Stimulated activated CD8-positive, alpha-beta memory T cell treated with anti-CD3 and anti-CD28 coated beads, Interleukin-12 subunit alpha, Interleukin-12 subunit beta, amount 100 ng/mL, for 24 hours (primary cell): ENCODE measurements around the gene HOXA11.

ENCODE experiments used
- DNase-seq: peaks from one replicate; pipeline ENCODE4 v3.0.0-alpha.2; 2020; ENCODE audit errors: extremely low read depth

HOXA11 gene

DNA sequence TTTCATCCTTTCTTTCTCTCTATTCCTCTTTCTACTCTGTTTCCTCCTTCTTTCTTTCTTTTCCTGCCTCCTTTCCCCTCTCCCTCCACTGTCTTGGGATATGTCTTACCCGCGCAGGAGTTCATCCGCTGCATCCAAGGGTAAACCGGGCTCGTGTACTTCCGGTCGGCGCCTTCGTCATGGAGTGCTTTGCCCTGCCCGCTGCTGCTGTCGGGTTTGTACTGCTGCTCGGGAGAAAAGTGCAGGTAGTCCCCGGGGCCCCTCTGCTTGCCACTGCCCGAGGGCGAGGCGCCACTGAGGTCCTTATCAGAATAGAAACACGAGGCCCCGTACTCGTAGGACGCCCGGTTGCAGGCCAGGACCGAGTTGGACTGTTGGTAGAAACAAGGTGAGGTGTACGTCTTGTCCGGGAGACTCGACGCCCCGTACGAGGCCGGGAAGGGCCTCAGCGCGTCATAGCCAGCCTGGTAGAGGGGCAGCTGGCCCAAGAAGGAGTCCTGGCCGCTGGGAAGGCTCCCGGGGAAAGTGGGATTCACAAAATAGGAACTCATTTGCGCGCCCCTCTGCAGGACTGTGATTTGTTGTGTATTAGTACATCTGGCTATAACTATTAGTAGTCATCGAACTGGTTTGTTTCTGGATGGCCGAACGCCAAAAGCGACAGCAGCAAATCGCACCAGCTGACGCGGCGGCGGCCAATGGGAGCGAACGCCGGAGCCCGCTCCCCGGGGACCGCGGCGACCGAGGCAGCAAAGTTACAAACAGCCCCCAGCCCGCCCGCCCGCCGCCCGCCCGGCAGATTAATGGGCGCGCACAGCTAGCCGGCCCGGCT, 37.6 kb downstream of the HOXA11 start, which contains the start of gene HOXA6:
TSS of gene HOXA6 (minus strand) at position 576 of the 832 bp plus-strand sequence. CDS start at position 551, 25 bp downstream.
- no peak for DNase-seq

DNA sequence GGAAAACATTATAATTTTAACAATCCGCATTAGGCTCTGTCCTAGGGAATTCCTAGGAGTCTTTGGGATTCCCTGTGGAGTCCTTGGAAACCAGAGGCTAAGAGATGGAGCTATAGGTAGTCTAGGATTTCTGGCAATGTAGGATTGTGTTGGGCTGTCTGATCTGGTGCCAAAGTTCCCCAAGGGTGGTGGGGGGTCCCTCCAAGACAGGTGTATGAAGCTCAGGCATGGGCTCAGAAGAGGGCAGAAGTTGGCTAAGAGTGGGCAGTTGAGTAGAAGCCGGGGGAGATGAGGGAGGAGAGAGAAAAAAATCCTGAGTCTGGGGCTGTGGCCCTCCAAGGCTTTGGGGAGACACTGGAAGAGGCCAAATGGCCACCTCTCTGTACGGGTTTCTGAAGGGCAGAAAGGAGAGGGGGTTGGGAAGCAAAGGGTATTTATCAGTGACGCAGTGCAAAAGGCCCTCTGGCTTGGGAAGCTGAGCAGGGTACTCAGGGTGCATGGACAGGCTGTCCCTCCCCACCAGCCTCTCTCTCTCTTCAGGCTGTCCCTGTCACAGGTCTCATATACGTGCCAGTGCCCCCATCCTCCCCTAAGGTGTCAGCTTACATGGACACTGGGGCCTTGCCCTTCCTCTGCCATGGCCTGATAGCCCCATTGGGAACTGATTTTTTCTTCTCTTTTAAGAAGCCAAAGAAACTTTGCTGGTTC, 38.4 kb downstream of the HOXA11 start:
- DNase-seq = no peak

DNA sequence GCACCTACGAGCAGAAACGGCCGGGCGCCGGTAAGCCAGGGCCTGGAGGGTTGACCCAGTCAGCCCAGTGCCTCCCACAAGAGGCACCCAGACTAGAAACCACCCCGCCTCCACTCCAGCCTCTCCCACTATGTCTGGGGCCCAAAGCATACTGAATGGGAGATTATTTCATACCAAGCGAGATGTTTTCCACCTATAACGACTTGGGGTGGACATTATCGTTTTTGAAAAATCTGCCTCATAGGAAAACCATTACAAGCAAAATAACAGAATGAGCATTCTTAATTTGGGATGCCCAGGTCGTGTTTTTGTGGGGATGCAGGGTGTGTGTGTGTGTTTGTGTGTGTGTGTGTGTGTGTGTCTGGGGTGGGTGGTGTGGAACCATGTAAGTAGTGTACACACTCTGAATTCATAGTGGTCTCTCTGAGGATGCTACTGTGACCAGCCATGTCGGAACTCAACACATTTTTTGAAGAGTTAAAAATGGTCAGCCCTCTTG, 39.1 kb downstream of the HOXA11 start:
- DNase-seq = no peak

DNA sequence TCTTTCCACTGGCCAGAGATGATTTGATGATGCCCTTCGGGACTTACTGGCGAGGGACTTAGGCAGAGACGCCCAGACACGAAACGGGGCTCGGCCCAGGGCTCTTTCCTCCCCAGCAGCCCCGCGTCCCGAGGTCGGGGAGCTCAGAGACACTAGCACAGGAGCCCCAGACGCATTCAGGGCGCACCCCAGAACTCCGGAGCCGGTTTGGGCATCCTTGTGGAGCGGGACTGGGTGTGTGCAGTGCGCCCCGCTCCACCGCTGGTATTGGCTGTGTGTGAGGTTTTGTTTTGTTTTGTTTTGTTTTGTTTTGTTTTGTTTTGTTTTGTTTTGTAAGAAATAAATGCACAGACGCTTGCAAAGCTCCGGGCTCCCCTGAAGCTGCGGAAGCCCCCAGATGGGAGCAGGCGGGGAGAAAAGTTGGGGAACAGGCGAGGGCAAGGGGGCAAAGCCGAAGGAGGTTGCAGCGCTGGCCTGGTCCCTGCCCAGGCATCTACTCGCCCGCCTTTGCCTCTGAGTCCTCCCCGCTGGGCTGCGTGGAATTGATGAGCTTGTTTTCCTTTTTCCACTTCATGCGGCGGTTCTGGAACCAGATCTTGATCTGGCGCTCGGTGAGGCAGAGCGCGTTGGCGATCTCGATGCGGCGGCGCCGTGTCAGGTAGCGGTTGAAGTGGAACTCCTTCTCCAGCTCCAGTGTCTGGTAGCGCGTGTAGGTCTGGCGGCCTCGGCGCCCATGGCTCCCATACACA, 39.7 kb downstream of the HOXA11 start:
- no peak for DNase-seq

DNA sequence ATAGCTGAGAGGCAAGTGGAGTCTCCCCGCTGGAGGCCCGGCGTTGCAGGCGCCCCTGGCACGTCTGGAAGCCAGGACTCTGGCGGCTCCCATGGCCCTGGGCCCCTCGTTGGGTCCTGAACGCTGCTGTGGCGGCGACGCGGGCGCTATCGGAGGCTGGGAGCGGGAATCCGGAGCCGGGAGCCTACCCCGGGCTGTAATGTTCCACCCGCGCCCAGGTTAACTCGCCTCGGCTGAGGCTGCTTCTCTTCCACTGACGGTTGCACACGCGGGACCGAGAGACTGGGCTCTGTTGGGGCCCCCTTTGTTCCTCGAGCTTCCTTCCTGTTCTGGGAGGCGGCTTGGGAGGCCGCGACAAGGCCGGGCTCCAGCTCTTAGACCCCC, 40.3 kb downstream of the HOXA11 start:
- no peak for DNase-seq

DNA sequence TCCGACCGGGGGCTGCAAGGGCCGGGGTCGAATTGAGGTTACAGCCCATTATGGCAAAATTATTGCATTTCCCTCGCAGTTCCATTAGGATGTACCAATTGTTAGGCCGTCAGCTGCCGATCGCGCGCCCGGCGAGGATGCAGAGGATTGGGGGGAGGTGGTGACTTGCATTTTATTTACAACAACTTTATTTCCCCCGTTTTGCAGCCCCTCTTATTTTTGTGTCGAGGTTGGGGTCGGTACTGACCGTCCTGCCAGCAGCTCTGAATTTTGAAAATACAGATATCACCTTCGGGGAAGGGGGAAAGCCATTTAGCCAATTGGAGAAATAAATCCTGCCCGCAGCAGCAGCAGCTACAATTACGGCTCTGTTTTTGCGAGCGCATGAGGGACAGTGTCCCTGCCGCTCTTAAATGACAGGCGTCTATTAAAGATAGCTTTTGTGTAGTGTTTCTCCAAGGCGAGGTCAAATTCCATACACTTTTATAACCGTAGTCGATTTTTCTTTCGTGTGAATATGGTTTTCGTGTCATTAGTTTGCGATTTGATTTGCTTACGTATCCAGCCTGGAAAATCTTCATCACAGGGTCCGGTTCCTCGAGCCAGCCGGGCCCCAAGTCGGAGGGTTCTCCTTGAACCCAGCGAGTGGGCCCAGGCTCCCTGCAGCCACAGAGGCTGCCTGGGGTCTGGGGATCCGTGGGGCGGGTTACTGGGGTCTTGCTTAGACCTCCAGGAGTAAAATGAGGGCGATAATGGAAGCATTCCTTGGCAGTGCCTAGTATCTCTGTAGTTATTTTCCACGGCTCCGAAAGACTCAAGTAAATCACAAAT, 40.9 kb downstream of the HOXA11 start:
- no peak for DNase-seq

DNA sequence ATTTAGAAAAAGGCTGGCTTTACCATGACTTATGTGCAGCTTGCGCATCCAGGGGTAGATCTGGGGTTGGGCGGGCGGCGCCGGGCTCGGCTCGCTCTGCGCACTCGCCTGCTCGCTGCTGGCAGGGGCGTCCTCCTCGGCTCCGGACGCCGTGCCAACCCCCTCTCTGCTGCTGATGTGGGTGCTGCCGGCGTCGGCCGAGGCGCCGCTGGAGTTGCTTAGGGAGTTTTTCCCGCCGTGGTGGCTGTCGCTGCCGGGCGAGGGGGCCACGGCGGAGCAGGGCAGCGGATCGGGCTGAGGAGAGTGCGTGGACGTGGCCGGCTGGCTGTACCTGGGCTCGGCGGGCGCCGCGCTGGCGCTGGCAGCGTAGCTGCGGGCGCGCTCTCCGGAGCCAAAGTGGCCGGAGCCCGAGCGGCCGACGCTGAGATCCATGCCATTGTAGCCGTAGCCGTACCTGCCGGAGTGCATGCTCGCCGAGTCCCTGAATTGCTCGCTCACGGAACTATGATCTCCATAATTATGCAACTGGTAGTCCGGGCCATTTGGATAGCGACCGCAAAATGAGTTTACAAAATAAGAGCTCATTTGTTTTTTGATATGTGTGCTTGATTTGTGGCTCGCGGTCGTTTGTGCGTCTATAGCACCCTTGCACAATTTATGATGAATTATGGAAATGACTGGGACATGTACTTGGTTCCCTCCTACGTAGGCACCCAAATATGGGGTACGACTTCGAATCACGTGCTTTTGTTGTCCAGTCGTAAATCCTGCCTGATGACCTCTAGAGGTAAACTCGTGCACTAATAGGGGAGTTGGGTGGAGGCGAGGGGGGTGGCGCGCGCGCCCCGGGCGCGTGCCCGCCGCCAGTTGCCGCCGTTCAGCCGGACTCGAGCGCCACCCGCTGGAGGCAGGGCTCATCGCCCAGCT, 41.7 kb downstream of the HOXA11 start, which contains the start of gene HOXA5:
TSS of gene HOXA5 (minus strand) at position 659 of the 927 bp plus-strand sequence. CDS start at position 585, 74 bp downstream.
- DNase-seq = no peak

DNA sequence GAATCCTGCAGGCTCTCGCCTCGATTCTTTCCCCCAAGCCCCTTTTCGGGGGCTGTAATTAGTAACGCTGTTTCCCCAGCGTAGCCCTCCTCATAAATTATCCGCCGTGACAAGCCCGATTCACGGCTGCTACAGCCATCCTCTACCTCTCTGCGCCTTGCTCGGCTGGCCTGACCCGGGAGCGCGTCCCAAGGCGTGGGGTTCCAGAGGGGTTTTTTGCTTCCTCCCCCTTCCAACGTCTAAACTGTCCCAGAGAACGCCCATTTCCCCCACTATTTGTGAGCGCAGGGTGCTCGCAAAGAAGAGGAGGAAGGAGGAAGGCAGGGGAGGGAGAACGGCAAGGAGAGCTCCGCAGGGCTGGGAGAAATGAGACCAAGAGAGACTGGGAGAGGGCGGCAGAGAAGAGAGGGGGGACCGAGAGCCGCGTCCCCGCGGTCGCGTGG, 42.4 kb downstream of the HOXA11 start:
- DNase-seq = no peak

DNA sequence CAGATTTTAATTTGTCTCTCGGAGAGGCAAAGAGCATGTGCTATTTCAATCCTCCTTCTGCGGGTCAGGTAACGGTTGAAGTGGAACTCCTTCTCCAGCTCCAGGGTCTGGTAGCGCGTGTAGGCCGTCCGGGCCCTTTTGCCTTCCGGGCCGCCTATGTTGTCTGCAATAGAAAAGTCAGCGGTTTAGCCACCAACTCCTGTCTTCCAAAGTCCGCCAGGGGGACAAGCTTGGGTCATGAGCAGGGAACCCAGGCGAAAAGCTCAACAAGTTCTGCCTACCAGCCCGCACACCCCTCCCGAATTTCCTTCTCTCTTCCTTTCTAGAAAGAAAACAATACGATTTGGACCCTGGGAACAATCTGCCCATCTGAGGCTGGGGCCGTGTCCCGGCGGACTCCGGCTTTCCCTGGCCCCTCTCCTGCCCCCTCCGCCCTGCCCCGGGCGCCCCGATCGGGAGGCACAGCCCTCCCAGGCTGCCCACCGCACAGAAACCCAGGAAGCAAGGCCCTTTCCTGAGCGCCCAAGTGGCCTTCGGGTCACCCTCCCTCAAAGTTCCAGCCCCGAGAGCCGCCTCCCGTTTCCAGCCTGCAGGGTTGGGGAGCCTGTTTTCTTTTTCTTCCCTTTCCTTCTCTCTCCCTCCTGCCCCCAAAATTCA, 43.0 kb downstream of the HOXA11 start:
- DNase-seq = no peak

DNA sequence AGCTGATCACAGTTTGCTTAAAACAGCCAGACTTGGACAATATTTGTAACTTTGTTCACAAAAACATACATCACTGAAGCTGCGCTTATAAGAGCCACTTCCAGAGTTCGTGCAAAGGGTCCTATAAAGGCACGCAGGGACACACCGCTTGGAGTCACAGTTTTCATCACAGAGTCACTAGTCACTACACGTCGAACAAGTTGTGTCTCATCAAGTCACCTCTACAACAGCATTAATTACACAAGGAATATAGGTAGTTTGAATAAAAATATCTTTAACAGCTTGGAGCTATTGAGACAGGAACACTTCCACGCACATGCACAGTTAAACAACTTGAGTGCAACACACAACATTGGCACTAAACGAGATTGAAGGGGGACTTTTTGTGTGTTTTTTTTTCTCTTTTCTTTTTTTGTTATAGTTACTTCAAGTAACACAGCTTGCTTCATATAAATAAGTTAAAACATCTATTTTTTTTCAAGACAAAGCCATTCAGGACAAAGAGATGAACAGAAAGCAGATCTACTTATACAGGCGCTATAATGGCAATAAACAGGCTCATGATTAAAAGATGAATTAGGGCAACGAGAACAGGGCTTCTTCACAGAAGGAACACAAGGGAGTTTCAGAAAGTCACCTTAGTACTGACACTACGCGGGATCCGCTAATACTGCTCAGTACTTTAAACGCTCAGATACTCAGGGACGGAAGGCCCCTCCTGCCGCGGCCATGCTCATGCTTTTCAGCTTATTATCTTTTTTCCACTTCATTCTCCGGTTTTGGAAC, 43.7 kb downstream of the HOXA11 start:
- DNase-seq = no peak

DNA sequence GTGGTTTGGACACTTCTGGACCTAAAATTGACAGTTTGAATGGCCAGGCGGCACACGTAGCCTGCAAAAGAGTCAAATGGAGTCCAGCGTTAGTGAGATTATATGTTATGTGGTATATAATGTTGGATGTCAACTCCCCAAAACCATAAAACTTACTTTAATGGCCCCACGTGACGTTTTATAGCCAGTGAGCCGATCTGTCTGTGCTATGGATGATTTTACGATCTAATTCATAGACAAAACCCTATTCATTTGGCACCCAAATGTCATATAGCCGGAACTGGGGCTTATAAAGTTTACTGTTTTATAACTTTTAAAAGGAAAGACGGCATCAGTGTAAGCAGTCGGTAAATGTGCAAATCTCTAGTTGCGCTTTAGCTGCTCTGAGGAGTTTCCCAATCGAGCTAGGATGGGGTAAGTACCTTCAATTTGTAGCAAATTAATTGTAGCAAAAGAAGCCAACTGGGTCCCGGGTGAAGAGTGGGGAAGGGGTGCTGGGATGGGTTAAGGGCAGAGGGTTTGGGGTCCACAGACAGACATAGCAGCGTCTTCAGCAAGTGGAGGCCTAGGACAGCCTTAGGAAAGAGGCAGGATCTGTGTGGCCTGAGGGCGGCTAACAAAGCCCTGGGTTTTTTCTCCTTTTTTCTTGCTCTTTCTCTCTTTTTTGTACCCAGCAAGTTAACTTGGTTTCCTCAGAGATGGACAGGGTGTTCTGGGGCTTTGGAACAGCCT, 44.7 kb downstream of the HOXA11 start:
- DNase-seq = no peak

DNA sequence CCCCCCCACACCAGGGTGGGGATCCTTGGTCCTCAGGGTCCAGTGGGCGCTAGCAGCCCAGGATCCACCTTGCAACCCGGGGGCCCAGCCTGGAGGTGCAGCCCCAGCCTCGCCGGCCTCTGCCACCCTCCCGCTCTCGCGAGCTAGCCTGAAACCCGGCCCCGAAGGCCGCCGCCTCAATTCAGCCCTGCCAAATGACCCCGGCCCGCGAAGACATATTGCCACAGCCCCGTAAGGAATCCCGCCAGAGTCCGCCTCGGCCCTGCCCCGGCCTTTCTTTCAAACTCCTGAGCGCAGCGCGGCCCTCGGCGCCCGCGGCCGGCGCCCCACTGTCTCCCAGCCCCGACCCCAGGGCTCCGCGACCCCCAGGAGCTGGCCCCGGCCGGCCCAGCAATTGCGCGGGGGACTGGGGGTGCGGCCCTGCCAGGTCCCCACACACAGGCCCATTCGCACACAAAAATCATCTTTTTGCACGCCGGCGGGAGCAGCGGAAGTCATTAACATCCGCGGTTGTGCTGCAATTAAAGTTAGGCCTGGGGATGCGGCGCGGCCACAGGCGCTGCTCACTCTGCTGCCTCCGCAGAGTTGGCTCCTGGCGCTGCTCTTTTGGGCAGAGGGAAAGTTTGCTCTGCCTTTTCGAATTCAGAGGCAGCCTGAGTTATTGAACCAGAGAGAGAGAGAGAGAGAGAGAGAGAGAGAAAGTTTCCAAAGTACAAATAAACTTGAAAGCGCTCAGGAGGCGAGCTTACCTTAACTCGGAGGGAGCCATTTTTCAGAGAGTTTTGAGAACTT, 45.5 kb downstream of the HOXA11 start:
- DNase-seq = no peak

DNA sequence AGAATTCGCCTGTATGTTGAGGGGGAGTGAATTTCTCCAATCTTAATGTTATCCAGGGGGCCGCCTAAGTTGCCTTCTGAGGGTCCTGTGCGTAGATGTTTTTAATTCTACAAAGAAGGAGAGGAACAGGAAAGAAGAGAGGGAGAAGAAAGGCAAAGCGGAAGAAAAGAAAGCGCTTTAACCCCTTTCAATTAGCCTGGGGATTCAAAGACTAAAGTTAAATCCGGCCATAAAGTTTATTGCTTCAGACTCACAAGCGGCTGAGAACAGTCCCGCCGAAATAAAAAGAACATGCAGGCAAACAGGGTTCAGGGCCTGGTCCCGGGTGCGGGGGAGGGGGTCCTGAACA, 46.1 kb downstream of the HOXA11 start:
- DNase-seq = no peak

DNA sequence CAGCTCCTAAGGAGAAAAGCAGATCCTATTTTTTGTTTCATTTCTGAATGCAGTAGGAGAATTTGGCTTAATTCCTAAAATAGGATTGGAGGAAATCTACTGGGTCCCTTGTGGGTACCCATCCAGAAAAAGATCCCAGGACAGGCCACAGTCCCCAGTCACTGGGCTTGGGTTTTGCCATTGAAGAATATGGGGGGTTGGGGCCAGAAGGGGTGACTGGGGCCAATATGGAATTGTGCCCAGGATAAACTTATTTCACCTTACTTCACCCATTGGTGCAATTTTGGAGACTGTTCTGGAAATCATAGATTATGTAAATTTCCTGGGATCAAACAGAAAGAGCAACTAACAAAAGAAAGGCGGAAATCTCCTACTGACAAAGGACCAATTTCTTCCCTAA, 46.6 kb downstream of the HOXA11 start:
- DNase-seq = no peak

DNA sequence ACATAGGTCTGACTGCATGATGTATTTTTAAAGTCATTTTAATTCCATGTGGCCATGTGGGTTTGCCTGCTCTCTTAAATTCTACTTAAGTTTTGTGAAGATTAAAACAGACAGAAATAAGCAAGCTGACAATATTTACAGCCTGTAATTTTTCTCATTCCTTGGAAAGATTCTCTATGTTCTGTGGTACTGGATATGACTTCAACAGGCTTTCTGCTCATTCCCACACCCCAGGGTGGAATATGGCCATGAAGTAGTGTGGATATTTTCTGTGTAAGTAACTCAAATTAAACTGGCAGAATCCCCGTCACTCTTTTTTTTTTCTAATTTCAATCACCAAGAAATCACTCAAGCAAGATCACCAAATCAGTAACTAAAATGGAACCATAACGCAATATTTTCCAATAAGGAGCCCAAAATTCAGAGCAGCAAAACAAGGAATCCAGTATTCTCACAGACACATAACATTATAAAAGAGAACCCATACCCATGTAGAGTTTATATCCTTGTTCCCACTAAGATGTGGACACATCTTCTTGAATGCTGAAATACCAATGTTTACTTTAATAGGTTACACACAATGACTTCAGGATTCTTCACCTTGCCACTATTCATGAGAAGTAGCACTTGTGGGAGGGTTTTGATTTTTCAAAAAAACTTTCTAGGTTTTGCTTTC, 47.3 kb downstream of the HOXA11 start:
- no peak for DNase-seq

DNA sequence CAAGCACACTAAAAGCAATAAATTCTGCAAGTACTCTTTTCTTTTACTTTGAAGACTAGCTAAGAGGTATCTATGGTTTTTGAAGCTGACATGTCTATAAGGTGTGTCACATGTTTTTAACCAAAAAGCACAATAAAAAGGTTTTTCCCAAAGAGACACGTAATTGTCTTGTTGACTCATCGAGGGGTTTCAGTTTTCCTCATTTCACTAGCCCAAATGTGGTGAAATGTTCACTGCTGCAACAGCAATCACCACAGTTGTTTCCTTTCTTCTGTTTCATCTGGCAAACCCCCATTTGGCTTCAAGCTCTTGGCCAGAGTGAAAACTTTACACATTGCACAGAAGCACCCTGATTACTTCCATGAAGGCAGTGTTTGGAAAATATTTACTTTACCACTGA, 50.6 kb downstream of the HOXA11 start:
- no peak for DNase-seq
